HEK293 (cell line): ENCODE results near the gene CDK8.
"Not testable (repeated sequence)": the region's sequence is repeated elsewhere in the genome, so short reads cannot be mapped to it uniquely, and the experiment has no call there.

Experiments used
- CTCF ChIA-PET: fragments of 350-600 bp; formaldehyde crosslinking; extraction: SDS; loops from one replicate; lab custom pipeline; 2021; ENCODE audit warnings: antibody characterized with exemption; lab: Yijun Ruan, JAX
- POLR2A ChIA-PET: fragments of 300-600 bp; formaldehyde crosslinking; extraction: SDS; loops from one replicate; lab custom pipeline; 2020; ENCODE audit warnings: antibody characterized with exemption, inconsistent platforms; lab: Yijun Ruan, JAX
- H3K27ac ChIP-seq: fragments of 200-500 bp; sonication (Bioruptor generic); 2 replicates; pipeline ENCODE4 v1.5.1; 2014; ENCODE audit warnings: low read depth, low read length, control low read depth, inconsistent platforms; ENCODE audit errors: extremely low read depth
- H3K36me3 ChIP-seq, 2 experiments: fragments of 200-500 bp in 1 of 2; sonication (Bioruptor generic) in 1 of 2; 1 replicate in 1 of 2; 2 replicates in 1 of 2; pipeline ENCODE4 v1.5.1; 2014 to 2017; ENCODE audit warnings: inconsistent platforms in 2 of 2, low read length in 2 of 2; ENCODE audit not compliant: control insufficient read depth in 2 of 2, insufficient read depth in 1 of 2
- H3K4me1 ChIP-seq: fragments of 200-500 bp; sonication (Bioruptor generic); 2 replicates; pipeline ENCODE4 v1.5.1; 2014; ENCODE audit warnings: mild to moderate bottlenecking, low read length, inconsistent platforms; ENCODE audit not compliant: control insufficient read depth, insufficient read depth
- H3K4me3 ChIP-seq: 2 replicates; pipeline ENCODE4 v1.5.1; 2011; ENCODE audit warnings: low read depth, mild to moderate bottlenecking, control low read depth, low read length, moderate library complexity
- H3K9me3 ChIP-seq: fragments of 200-500 bp; sonication (Bioruptor generic); 2 replicates; pipeline ENCODE4 v1.5.1; 2014; ENCODE audit warnings: low read depth, low read length, inconsistent platforms; ENCODE audit not compliant: control insufficient read depth, insufficient read depth
- BCL11A ChIP-seq: fragments of 450-650 bp; formaldehyde crosslinking; IDR thresholded peaks from 2 replicates; pipeline ENCODE4 v1.5.1; 2016; ENCODE audit warnings: low read depth, missing biosample characterization, missing genetic modification characterization
- BCL11B ChIP-seq: fragments of 450-650 bp; formaldehyde crosslinking; IDR thresholded peaks from 2 replicates; pipeline ENCODE4 v1.5.1; 2016; ENCODE audit warnings: low read depth, missing biosample characterization, missing genetic modification characterization
- GFI1B ChIP-seq: fragments of 450-650 bp; formaldehyde crosslinking; IDR thresholded peaks from 2 replicates; pipeline ENCODE4 v1.5.1; 2016; ENCODE audit warnings: missing biosample characterization, missing genetic modification characterization
- IKZF3 ChIP-seq: fragments of 450-650 bp; IDR thresholded peaks from 2 replicates; pipeline ENCODE4 v1.5.0; 2018; ENCODE audit warnings: missing biosample characterization, mild to moderate bottlenecking, missing genetic modification characterization, moderate library complexity
- KLF10 ChIP-seq: fragments of 450-650 bp; IDR thresholded peaks from 2 replicates; pipeline ENCODE4 v1.5.1; 2018; ENCODE audit warnings: missing biosample characterization, mild to moderate bottlenecking, missing genetic modification characterization
- OVOL3 ChIP-seq: fragments of 450-650 bp; formaldehyde crosslinking; IDR thresholded peaks from 2 replicates; pipeline ENCODE4 v1.5.1; 2016; ENCODE audit warnings: missing biosample characterization, missing genetic modification characterization
- WT1 ChIP-seq: fragments of 450-650 bp; formaldehyde crosslinking; IDR thresholded peaks from 2 replicates; pipeline ENCODE4 v1.5.1; 2016; ENCODE audit warnings: missing biosample characterization, missing genetic modification characterization
- ZBTB11 ChIP-seq: fragments of 450-650 bp; formaldehyde crosslinking; conservative IDR thresholded peaks from 2 replicates; pipeline ENCODE4 v1.5.1; 2016; ENCODE audit warnings: low read depth, missing biosample characterization, missing genetic modification characterization
- ZNF169 ChIP-seq: fragments of 450-650 bp; formaldehyde crosslinking; IDR thresholded peaks from 2 replicates; pipeline ENCODE4 v1.5.1; 2016; ENCODE audit warnings: missing biosample characterization, missing genetic modification characterization
- ZNF2 ChIP-seq: fragments of 450-650 bp; formaldehyde crosslinking; IDR thresholded peaks from 2 replicates; pipeline ENCODE4 v1.5.1; 2016; ENCODE audit warnings: missing biosample characterization, missing genetic modification characterization
- ZNF223 ChIP-seq: fragments of 450-650 bp; formaldehyde crosslinking; IDR thresholded peaks from 2 replicates; pipeline ENCODE4 v1.5.1; 2016; ENCODE audit warnings: missing biosample characterization, missing genetic modification characterization
- ZNF274 ChIP-seq, 2 experiments: fragments of 200-500 bp in 1 of 2; fragments of 450-650 bp in 1 of 2; sonication (Bioruptor generic) in 1 of 2; formaldehyde crosslinking in 1 of 2; IDR thresholded peaks; 2 replicates each; pipeline versions ENCODE4 v1.5.1 to v1.6.1; 2014 to 2016; ENCODE audit warnings: borderline replicate concordance in 1 of 2, inconsistent platforms in 1 of 2, low read length in 1 of 2, missing biosample characterization in 1 of 2, missing genetic modification characterization in 1 of 2
- ZNF280C ChIP-seq: fragments of 450-650 bp; formaldehyde crosslinking; IDR thresholded peaks from 2 replicates; pipeline ENCODE4 v1.5.1; 2016; ENCODE audit warnings: missing biosample characterization, missing genetic modification characterization
- ZNF280D ChIP-seq: fragments of 450-650 bp; formaldehyde crosslinking; IDR thresholded peaks from 2 replicates; pipeline ENCODE4 v1.5.1; 2016; ENCODE audit warnings: missing biosample characterization, missing genetic modification characterization
- ZNF302 ChIP-seq: fragments of 450-650 bp; formaldehyde crosslinking; IDR thresholded peaks from 2 replicates; pipeline ENCODE4 v1.5.1; 2016; ENCODE audit warnings: missing biosample characterization, missing genetic modification characterization, low read depth
- ZNF324 ChIP-seq: fragments of 450-650 bp; formaldehyde crosslinking; IDR thresholded peaks from 2 replicates; pipeline ENCODE4 v1.5.1; 2016; ENCODE audit warnings: missing biosample characterization, missing genetic modification characterization
- ZNF350 ChIP-seq: fragments of 450-650 bp; formaldehyde crosslinking; IDR thresholded peaks from 2 replicates; pipeline ENCODE4 v1.5.0; 2017; ENCODE audit warnings: missing biosample characterization, mild to moderate bottlenecking, missing genetic modification characterization
- ZNF394 ChIP-seq: fragments of 450-650 bp; formaldehyde crosslinking; IDR thresholded peaks from 2 replicates; pipeline ENCODE4 v1.5.1; 2016; ENCODE audit warnings: missing biosample characterization, missing genetic modification characterization, mild to moderate bottlenecking, moderate library complexity, borderline replicate concordance
- ZNF521 ChIP-seq: fragments of 450-650 bp; formaldehyde crosslinking; IDR thresholded peaks from 2 replicates; pipeline ENCODE4 v1.5.1; 2017; ENCODE audit warnings: missing biosample characterization, mild to moderate bottlenecking, missing genetic modification characterization
- ZNF530 ChIP-seq: fragments of 450-650 bp; formaldehyde crosslinking; IDR thresholded peaks from 2 replicates; pipeline ENCODE4 v1.5.1; 2016; ENCODE audit warnings: low read depth, missing biosample characterization, missing genetic modification characterization
- ZNF560 ChIP-seq: fragments of 450-650 bp; formaldehyde crosslinking; IDR thresholded peaks from 2 replicates; pipeline ENCODE4 v1.5.1; 2017; ENCODE audit warnings: missing biosample characterization, missing genetic modification characterization, borderline replicate concordance
- ZNF830 ChIP-seq: fragments of 450-650 bp; IDR thresholded peaks from 2 replicates; pipeline ENCODE4 v1.5.0; 2018; ENCODE audit warnings: missing biosample characterization, missing genetic modification characterization, low read depth, mild to moderate bottlenecking, moderate library complexity
- TF ChIP-seq, protein P1 (sequence below): fragments of 450-650 bp; formaldehyde crosslinking; IDR thresholded peaks from 2 replicates; pipeline ENCODE4 v1.5.1; 2016; ENCODE audit warnings: missing biosample characterization, missing genetic modification characterization

Gene CDK8

GRCh38 chr13:26288838-26289237, 34.9 kb downstream of the CDK8 start:
- H3K27ac ChIP-seq, POLR2A ChIA-PET, H3K36me3 ChIP-seq, H3K4me1 ChIP-seq, CTCF ChIA-PET, H3K4me3 ChIP-seq, H3K9me3 ChIP-seq: not testable (repeated sequence)

DNA sequence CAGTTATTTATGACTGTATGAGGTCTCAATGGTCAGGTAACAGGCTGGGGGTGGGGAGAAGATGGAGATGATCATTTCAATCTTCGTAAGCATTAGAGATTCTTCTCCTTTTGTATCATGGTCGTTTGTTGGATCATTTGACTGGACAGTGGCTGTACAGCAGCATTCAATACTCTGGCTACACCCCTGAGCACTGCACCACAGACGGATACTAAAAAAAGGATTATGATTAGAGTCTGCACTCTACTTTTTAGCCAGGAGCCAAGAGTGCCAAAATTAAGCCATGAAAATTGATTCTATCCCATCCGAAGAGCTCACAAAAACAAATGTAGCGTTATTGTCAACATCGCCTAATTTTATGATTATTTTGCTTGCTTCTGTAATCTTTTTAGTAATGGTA, 41.9 kb downstream of the CDK8 start:
- POLR2A ChIA-PET, result no interaction called here
- TF ChIP-seq ZNF324 (tag by site-specific recombination) (no peak), ZNF280C (no peak), IKZF3 (tag by site-specific recombination) (no peak), ZNF2 (no peak), BCL11B (tag by site-specific recombination) (no peak), ZNF560 (tag by site-specific recombination) (no peak), ZNF521 (tag by site-specific recombination) (no peak), GFI1B (tag by site-specific recombination) (no peak), ZNF830 (tag by site-specific recombination) (no peak), ZNF350 (tag by site-specific recombination) (no peak), ZNF530 (no peak)
- TF ChIP-seq, protein P1, sequence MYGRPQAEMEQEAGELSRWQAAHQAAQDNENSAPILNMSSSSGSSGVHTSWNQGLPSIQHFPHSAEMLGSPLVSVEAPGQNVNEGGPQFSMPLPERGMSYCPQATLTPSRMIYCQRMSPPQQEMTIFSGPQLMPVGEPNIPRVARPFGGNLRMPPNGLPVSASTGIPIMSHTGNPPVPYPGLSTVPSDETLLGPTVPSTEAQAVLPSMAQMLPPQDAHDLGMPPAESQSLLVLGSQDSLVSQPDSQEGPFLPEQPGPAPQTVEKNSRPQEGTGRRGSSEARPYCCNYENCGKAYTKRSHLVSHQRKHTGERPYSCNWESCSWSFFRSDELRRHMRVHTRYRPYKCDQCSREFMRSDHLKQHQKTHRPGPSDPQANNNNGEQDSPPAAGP (tag by site-specific recombination), result no peak
- H3K27ac ChIP-seq, result no peak overlapping the region
- no peak overlapping the region for H3K4me3 ChIP-seq
- H3K4me1 ChIP-seq, result no peaks in the 10 kb centered on the region
- no peaks in the 10 kb centered on the region for H3K36me3 ChIP-seq
- CTCF ChIA-PET, result no interaction called here
- no peaks in the 10 kb centered on the region for H3K9me3 ChIP-seq

DNA sequence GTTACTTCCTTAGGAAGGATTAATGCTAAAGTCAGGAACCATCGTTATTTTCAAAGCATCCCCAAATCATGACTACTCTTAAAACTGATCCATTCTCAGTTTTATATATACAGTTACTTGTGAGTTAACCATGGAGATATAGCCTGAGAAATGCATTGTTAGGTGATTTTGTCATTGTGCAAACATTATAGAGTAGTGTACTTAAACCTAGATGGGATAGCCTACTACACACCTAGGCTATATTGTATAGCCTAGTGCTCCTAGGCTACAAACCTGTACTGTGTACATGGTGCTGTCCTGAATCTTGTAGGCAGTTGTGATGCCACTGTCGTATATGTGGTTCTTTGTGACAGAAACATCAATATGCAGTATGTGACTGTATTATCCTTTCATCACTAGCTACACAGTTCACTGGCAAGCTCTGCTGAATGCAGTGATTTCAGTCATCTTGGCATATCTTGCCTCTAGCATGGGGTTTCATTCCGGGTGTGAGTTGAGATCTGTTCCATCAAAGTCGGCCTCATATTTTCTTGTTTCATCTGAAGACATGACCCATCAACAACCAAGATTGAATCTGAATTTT, 45.3 kb downstream of the CDK8 start:
- CTCF ChIA-PET, result no interaction called here
- POLR2A ChIA-PET, result no interaction called here
- Histone ChIP-seq H3K36me3 (no peaks in the 10 kb centered on the region), H3K4me1 (no peaks in the 10 kb centered on the region; the same call in 1 of the 2 replicates), H3K4me3 (no peak overlapping the region), H3K9me3 (no peaks in the 10 kb centered on the region), H3K27ac (no peak overlapping the region)
- no peak for TF ChIP-seq ZNF223 (tag by site-specific recombination)
- no peak for TF ChIP-seq ZNF394 (tag by site-specific recombination)
- TF ChIP-seq OVOL3 (tag by site-specific recombination), result no peak
- TF ChIP-seq ZBTB11 (tag by site-specific recombination), result no peak
- TF ChIP-seq ZNF302 (tag by site-specific recombination), result no peak
- TF ChIP-seq BCL11A (tag by site-specific recombination), result no peak
- no peak for TF ChIP-seq KLF10 (tag by site-specific recombination)
- no peak for TF ChIP-seq ZNF169 (tag by site-specific recombination)
- no peak for TF ChIP-seq WT1 (tag by site-specific recombination)
- TF ChIP-seq ZNF280D (tag by site-specific recombination), result no peak
- no peak for TF ChIP-seq ZNF274 (IDR thresholded peaks at IDR 0.05; ENCODE audit: low read length)
- no peak for TF ChIP-seq ZNF274 (tag by site-specific recombination; IDR thresholded peaks at IDR 0.05; ENCODE audit: borderline replicate concordance)
